ENCODE results near the gene HK2. TPM values are rescaled to one million over a fixed set of nuclear protein-coding genes. Genes with fewer than 3 reads are reported as not detected.

HK2 gene
- polyA plus RNA-seq, 2 of the 4 experiments (the other 2 are of a cell fraction), result 0.37 to 1.2 TPM

DNA sequence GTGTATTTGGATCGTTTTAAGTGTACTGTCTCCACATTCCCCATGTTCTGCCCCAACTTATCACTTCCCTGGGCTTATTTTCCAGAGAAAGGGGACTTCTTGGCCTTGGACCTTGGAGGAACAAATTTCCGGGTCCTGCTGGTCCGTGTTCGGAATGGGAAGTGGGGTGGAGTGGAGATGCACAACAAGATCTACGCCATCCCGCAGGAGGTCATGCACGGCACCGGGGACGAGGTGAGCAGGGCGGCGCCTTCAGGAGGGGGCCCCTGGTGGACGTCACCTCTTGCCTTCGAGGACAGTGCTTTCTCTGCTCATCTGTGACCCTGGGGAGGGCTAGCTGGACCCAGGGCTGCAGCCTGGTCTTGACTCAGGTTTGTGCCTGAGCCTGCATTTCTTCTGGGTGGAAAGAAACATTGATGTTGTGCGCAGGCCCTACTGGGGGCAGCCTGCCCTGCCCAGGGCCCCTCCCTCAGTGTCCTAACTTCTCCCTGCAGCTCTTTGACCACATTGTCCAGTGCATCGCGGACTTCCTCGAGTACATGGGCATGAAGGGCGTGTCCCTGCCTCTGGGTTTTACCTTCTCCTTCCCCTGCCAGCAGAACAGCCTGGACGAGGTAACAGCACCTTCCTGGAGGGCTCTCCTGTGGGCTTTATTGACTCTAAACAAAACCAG lies 47.8 kb downstream of the HK2 start:
- H3K9me3 ChIP-seq, result no peaks in the 10 kb centered on the region
- no peak for FAIRE-seq
- TF ChIP-seq, protein P1, sequence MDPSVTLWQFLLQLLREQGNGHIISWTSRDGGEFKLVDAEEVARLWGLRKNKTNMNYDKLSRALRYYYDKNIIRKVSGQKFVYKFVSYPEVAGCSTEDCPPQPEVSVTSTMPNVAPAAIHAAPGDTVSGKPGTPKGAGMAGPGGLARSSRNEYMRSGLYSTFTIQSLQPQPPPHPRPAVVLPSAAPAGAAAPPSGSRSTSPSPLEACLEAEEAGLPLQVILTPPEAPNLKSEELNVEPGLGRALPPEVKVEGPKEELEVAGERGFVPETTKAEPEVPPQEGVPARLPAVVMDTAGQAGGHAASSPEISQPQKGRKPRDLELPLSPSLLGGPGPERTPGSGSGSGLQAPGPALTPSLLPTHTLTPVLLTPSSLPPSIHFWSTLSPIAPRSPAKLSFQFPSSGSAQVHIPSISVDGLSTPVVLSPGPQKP (IDR thresholded peaks at IDR 0.05; ENCODE audit: low read depth, low read length), result no peak
- ChIA-PET CTCF (interaction anchor here (0.6 kb wide), 1 partner anchor 792 kb away, joined by 3 read pairs; no protein-coding TSS in a partner anchor), POLR2A (no interaction called here)
- WGBS (ENCODE audit: missing lambda C conversion rate), result 75% methylated on average over 19 of the region's 19 CpGs
- no peak overlapping the region for H3K27ac ChIP-seq
- H3K4me1 ChIP-seq, result no peaks in the 10 kb centered on the region
- H3K4me2 ChIP-seq, result no peak overlapping the region
- no peak for DNase-seq (ENCODE audit: low read depth in 1 of 2, low spot score in 1 of 2)
- H3K4me3 ChIP-seq, result no peak overlapping the region
- ATAC-seq, result no peak

DNA sequence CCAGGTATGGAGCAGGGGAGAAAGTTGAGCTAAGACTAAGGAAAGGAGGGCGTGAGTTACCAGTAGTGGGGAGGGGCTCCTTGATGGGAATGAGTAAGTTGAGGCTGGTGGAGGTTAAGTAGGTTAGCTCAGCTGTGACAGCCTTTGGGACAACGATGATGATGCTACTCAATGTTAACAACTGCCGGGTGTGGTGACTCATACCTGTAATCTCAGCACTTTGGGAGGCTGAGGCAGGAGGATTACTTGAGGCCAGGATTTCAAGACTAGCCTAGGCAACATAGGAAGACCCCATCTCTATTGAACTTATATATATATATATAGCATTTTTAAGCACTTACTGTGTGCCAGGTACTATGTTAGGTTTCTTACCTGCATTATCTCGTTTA lies 48.4 kb downstream of the HK2 start:
- CTCF ChIA-PET, result interaction anchor here (3.6 to 6.2 kb wide), 2 partner anchors 167 to 191 kb away, joined by 15 to 48 read pairs; no protein-coding TSS in a partner anchor
- Histone ChIP-seq H3K27ac (no peak overlapping the region), H3K4me2 (no peak overlapping the region), H3K4me1 (no peaks in the 10 kb centered on the region; the same call in 2 of the 3 replicates), H3K9me3 (no peaks in the 10 kb centered on the region), H3K4me3 (no peak overlapping the region)
- POLR2A ChIA-PET, result no interaction called here
- FAIRE-seq, result no peak
- TF ChIP-seq, protein P2, sequence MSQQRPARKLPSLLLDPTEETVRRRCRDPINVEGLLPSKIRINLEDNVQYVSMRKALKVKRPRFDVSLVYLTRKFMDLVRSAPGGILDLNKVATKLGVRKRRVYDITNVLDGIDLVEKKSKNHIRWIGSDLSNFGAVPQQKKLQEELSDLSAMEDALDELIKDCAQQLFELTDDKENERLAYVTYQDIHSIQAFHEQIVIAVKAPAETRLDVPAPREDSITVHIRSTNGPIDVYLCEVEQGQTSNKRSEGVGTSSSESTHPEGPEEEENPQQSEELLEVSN (IDR thresholded peaks at IDR 0.05; ENCODE audit: borderline replicate concordance, low read depth), result no peak
- TF ChIP-seq JUN (IDR thresholded peaks at IDR 0.05) (no peak), EP300 (IDR thresholded peaks at IDR 0.05) (no peak), FOSB (CRISPR knock-in tag; IDR thresholded peaks at IDR 0.05) (no peak), RNF2 (IDR thresholded peaks at IDR 0.05; ENCODE audit: borderline replicate concordance, low read depth) (no peak), ZSCAN20 (CRISPR knock-in tag; IDR thresholded peaks at IDR 0.05) (no peak), NFE2L2 (conservative IDR thresholded peaks at IDR 0.05; ENCODE audit: low read length) (no peak), RAD21 (conservative IDR thresholded peaks at IDR 0.05 in 1 of 2, IDR thresholded peaks at IDR 0.05 in 1 of 2) (no peak)
- TF ChIP-seq, protein P3, sequence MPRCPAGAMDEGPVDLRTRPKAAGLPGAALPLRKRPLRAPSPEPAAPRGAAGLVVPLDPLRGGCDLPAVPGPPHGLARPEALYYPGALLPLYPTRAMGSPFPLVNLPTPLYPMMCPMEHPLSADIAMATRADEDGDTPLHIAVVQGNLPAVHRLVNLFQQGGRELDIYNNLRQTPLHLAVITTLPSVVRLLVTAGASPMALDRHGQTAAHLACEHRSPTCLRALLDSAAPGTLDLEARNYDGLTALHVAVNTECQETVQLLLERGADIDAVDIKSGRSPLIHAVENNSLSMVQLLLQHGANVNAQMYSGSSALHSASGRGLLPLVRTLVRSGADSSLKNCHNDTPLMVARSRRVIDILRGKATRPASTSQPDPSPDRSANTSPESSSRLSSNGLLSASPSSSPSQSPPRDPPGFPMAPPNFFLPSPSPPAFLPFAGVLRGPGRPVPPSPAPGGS (IDR thresholded peaks at IDR 0.05), result no peak
- TF ChIP-seq, protein P4, sequence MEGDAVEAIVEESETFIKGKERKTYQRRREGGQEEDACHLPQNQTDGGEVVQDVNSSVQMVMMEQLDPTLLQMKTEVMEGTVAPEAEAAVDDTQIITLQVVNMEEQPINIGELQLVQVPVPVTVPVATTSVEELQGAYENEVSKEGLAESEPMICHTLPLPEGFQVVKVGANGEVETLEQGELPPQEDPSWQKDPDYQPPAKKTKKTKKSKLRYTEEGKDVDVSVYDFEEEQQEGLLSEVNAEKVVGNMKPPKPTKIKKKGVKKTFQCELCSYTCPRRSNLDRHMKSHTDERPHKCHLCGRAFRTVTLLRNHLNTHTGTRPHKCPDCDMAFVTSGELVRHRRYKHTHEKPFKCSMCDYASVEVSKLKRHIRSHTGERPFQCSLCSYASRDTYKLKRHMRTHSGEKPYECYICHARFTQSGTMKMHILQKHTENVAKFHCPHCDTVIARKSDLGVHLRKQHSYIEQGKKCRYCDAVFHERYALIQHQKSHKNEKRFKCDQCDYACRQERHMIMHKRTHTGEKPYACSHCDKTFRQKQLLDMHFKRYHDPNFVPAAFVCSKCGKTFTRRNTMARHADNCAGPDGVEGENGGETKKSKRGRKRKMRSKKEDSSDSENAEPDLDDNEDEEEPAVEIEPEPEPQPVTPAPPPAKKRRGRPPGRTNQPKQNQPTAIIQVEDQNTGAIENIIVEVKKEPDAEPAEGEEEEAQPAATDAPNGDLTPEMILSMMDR (IDR thresholded peaks at IDR 0.05), result no peak
- 46% methylated on average over 4 of the region's 4 CpGs for WGBS (ENCODE audit: missing lambda C conversion rate)
- no peak for ATAC-seq
- DNase-seq (ENCODE audit: low read depth in 1 of 2, low spot score in 1 of 2), result no peak

DNA sequence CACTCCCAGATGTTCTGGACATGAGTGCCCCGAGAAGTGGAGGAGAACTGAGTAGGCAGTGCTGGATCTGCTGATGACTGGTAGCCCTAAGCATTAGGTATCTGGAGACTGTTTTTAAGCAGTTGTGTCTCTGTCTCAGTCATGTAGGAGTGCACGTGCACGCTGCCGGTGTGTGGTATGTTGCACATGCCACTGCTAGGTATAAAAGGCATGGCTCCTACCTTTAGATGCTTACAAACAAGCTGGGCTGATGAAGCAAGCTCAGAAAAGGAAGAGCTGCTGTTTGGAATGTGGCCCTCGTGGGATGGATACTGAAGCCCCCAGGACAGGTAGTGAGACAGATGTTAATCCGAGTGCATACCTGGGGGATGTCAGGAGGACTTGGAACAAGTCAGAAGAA lies 49.1 kb downstream of the HK2 start:
- ATAC-seq, result no peak
- H3K4me3 ChIP-seq, result no peak overlapping the region
- no peak for TF ChIP-seq NFE2L2 (conservative IDR thresholded peaks at IDR 0.05; ENCODE audit: low read length)
- no peak for TF ChIP-seq BHLHE40 (IDR thresholded peaks at IDR 0.05; ENCODE audit: low read depth, low read length)
- TF ChIP-seq JUNB (IDR thresholded peaks at IDR 0.05), result no peak
- no peak for TF ChIP-seq KDM5A (IDR thresholded peaks at IDR 0.05)
- TF ChIP-seq HEYL (CRISPR knock-in tag; IDR thresholded peaks at IDR 0.05), result no peak
- TF ChIP-seq SREBF2 (IDR thresholded peaks at IDR 0.05), result no peak
- TF ChIP-seq MAFK (IDR thresholded peaks at IDR 0.05; ENCODE audit: partially characterized antibody), result no peak
- no peak for TF ChIP-seq HOXB13 (CRISPR knock-in tag; IDR thresholded peaks at IDR 0.05; ENCODE audit: low read depth)
- no peaks in the 10 kb centered on the region for H3K9me3 ChIP-seq
- no peak for DNase-seq (ENCODE audit: low read depth in 1 of 2, low spot score in 1 of 2)
- no peak overlapping the region for H3K4me2 ChIP-seq
- no peak overlapping the region for H3K27ac ChIP-seq
- ChIA-PET CTCF (interaction anchor here (0.8 to 7.2 kb wide), 5 partner anchors 8 to 195 kb away, joined by 3 to 70 read pairs (median 25); no protein-coding TSS in a partner anchor), POLR2A (no interaction called here)
- H3K4me1 ChIP-seq, result peaks cover 7% of the 10 kb centered on the region; the same call in 2 of the 3 replicates
- no peak for FAIRE-seq
- WGBS (ENCODE audit: missing lambda C conversion rate), result 74% methylated on average over 6 of the region's 6 CpGs

All from A549 (cell line).